Ectodermal cell (in vitro differentiated cells): ENCODE results near the gene KAT7.

ENCODE experiments used
- H3K27ac ChIP-seq: 2 replicates; pipeline ENCODE4 v1.7.0; 2013; ENCODE audit warnings: mild to moderate bottlenecking, low read depth, low read length; ENCODE audit not compliant: insufficient read depth, poor library complexity, severe bottlenecking
- H3K27me3 ChIP-seq: 2 replicates; pipeline ENCODE4 v1.7.0; 2013; ENCODE audit warnings: mild to moderate bottlenecking, low read length; ENCODE audit not compliant: insufficient read depth, control insufficient read depth, poor library complexity, severe bottlenecking
- H3K36me3 ChIP-seq: one replicate; pipeline ENCODE4 v1.7.0; 2013; ENCODE audit warnings: low read length; ENCODE audit not compliant: control insufficient read depth, insufficient read depth
- H3K4me1 ChIP-seq: one replicate; pipeline ENCODE4 v1.7.0; 2013; ENCODE audit warnings: low read length; ENCODE audit not compliant: control insufficient read depth, insufficient read depth
- H3K4me3 ChIP-seq: 2 replicates; pipeline ENCODE4 v1.7.0; 2013; ENCODE audit warnings: low read depth, low read length, control low read depth; ENCODE audit not compliant: insufficient read depth
- H3K9me3 ChIP-seq: 2 replicates; pipeline ENCODE4 v1.7.0; 2013; ENCODE audit warnings: mild to moderate bottlenecking, low read length, moderate library complexity; ENCODE audit not compliant: control insufficient read depth
- WGBS, 2 experiments: methylation state at CpG; one replicate each; pipeline ENCODE4 v1.1.7; 2013; ENCODE audit warnings: missing lambda C conversion rate in 2 of 2; 5-methylcytosine and 5-hydroxymethylcytosine counted together

KAT7 gene

DNA sequence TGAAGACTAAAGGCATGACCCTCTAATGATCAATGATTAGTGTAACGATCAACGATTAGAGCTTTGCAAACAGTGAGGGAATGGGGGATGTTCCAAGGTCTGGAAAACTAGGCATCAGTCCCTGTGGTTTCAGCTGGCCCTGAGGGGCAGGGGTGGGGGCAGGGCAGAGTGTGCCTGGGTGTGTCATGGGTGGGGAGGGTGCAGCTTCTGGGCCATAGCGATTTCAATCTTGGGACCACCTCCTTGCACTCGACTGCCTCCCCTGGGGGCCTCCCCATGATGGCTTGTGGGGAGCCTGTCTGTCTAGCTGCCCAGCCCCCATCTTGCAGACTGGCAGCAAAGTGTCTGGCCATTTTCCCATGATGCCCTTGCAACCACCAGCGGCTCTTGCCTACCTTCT, 51.0 kb downstream of the KAT7 start:
- no peaks in the 10 kb centered on the region for H3K4me1 ChIP-seq
- H3K27me3 ChIP-seq: no peaks in the 10 kb centered on the region
- no peak overlapping the region for H3K4me3 ChIP-seq
- H3K36me3 ChIP-seq: no peaks in the 10 kb centered on the region
- H3K9me3 ChIP-seq: no peaks in the 10 kb centered on the region
- H3K27ac ChIP-seq: no peak overlapping the region
- 89 to 90% methylated on average over 5 of the region's 5 CpGs for WGBS, 2 experiments

DNA sequence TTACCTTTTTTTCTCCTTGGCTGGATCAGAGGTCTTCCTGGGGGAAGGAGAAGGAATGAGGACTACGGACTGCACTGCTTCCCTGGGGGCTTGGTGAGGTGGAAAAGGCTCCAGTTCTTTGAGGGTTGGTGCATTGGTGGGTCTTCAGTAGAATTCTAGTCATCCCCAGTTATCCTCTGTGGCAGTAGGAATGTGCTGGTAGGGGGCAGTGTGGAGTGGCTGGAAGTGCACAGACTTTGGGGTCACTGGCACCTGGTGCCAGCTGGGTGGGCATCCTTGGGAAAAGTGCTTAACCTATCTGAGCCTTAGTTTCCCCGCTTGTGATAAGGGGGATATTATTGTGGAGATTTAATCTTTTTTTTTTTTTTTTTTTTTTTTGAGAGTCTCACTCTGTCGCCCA, 53.1 kb downstream of the KAT7 start:
- no peaks in the 10 kb centered on the region for H3K9me3 ChIP-seq
- no peaks in the 10 kb centered on the region for H3K36me3 ChIP-seq
- WGBS, 2 experiments: 93 to 100% methylated on average over 2 of the region's 3 CpGs
- H3K27ac ChIP-seq: no peak overlapping the region
- H3K4me3 ChIP-seq: no peak overlapping the region
- H3K4me1 ChIP-seq: no peaks in the 10 kb centered on the region
- no peaks in the 10 kb centered on the region for H3K27me3 ChIP-seq

DNA sequence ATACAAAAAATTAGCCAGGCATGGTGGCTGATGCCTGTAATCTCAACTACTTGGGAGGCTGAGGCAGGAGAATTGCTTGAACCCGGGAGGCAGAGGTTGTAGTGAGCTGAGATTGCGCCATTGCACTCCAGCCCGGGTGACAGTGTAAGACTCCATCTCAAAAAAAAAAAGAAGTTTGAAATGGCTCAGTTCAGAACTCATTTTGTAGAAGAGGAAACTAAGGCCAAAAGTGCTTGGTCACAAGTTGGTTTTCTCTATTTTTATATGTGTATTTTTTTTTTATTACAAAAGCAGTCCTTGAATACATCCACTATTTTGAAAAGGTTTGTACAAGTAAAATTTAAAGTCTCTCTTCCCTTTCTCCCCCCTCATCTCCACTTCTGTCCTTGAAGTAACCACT, 53.9 kb downstream of the KAT7 start:
- 92 to 97% methylated on average over 3 of the region's 3 CpGs for WGBS, 2 experiments
- Histone ChIP-seq H3K36me3 (no peaks in the 10 kb centered on the region), H3K27me3 (no peaks in the 10 kb centered on the region), H3K9me3 (no peaks in the 10 kb centered on the region), H3K4me3 (no peak overlapping the region), H3K4me1 (peaks cover 4% of the 10 kb centered on the region), H3K27ac (no peak overlapping the region)

DNA sequence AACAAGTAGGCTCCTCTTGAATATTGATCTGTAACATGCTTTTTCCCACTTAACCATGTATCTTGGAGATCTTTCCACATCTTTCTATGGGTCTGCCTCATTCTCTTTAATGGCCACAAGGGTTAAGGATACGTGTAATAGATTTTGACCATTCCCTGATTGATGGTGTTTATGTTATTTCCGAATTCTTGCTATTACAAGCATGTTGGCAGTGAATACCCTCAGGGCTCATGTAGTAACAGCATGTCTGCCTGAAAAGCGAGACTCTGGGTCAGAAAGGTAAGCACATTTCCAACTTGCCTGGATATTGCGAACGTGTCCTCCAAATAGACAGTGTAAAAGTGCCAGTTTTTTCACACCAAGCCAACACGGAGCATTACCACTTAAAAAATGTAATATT, 54.4 kb downstream of the KAT7 start:
- Histone ChIP-seq H3K36me3 (no peaks in the 10 kb centered on the region), H3K4me3 (no peak overlapping the region), H3K27me3 (no peaks in the 10 kb centered on the region), H3K4me1 (peaks cover 6% of the 10 kb centered on the region), H3K27ac (no peak overlapping the region), H3K9me3 (no peaks in the 10 kb centered on the region)
- WGBS, 2 experiments: 92 to 95% methylated on average over 5 to 6 of the region's 6 CpGs

DNA sequence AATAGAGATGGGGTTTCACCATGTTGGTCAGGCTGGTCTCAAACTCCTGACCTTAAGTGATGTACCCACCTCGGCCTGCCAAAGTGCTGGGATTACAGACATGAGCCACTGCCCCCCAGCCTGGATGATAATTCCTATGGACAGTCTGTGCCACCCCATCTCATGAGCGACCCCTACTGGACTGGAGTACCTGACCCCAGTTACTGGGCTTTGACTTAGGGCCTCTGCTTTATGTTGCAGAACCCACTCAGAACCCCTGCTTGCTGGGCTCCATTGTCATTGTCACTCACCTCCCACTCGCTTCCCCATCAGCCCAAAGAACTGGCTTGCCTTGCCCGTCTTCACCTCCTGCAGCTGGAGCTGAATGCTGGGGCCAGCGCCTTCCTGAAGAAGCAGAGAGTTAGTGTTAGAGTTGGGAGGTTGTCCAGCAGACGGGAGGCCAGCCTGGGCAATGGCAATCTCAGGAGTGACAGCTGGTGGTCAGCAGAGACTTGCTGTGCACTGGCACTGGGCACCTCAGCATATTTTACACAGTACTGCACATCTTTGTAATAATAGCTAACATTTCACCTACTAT, 55.4 kb downstream of the KAT7 start:
- H3K27ac ChIP-seq: no peak overlapping the region
- H3K36me3 ChIP-seq: no peaks in the 10 kb centered on the region
- H3K4me3 ChIP-seq: no peak overlapping the region
- peaks cover 10% of the 10 kb centered on the region for H3K4me1 ChIP-seq
- WGBS, 2 experiments: 73 to 83% methylated on average over 6 of the region's 6 CpGs
- no peaks in the 10 kb centered on the region for H3K9me3 ChIP-seq
- no peaks in the 10 kb centered on the region for H3K27me3 ChIP-seq

DNA sequence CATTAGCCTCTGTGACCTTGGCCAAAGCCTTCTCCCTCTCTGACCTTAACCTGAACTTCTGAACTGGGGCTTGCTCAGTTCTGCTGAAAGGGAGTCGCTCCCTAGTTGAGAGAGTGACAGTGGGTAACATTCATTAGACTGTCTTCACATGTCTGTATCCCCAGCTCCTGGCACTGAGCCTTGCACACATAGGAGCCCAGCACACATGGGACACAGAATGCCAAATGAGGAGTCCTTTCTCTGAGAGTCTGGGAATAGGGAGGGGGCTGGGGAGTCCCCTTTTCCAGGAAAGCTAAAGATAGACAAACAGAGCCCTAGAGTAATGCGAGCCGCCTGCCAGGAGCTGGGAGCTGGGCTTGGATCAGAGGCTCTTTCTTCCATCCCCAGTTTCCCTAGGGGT, 56.8 kb downstream of the KAT7 start:
- Histone ChIP-seq H3K27ac (no peak overlapping the region), H3K9me3 (no peaks in the 10 kb centered on the region), H3K36me3 (no peaks in the 10 kb centered on the region), H3K4me3 (no peak overlapping the region), H3K27me3 (peaks cover 13% of the 10 kb centered on the region), H3K4me1 (peaks cover 11% of the 10 kb centered on the region)
- 87 to 93% methylated on average over 3 of the region's 3 CpGs for WGBS, 2 experiments

DNA sequence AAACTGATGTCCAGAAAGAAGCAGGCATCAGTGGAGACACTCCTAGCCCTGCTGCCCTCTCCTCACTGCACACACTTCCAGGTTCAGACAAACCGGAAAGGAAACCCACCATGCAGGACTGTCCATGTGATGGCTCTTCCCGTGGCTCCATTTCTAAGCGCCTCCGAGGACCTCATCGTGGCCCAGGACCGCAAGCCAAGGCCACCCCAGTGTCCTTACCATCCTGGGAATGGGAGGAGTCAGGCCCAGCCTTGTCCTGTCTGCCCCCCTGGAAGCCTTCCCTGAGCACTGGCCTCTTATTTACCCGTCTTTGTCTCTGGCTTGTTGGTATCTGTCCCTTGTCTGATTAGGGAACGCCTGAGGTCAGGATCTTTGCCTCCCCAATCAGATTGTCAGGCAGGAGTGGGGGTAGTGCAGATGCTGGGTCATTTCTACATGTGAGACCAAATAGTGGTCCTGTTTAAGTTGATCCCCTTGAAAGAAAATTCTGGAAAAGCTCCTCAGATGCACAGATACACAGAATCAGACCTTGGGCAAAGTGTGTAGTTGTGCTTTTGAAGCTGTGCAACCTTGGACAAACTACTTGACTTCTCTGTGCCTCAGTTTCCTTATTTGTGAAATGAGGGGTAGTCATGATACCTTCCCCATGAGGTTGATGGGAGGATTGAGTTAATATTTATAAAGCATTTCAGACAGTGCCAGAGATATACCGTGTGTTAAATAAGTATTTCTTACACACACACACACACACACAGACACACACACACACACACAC, 58.6 kb downstream of the KAT7 start:
- WGBS, 2 experiments: 80 to 81% methylated on average over 9 of the region's 9 CpGs
- Histone ChIP-seq H3K36me3 (no peaks in the 10 kb centered on the region), H3K4me3 (no peak overlapping the region), H3K27ac (no peak overlapping the region), H3K9me3 (no peaks in the 10 kb centered on the region), H3K4me1 (peaks cover 16% of the 10 kb centered on the region), H3K27me3 (peaks cover 31% of the 10 kb centered on the region)

DNA sequence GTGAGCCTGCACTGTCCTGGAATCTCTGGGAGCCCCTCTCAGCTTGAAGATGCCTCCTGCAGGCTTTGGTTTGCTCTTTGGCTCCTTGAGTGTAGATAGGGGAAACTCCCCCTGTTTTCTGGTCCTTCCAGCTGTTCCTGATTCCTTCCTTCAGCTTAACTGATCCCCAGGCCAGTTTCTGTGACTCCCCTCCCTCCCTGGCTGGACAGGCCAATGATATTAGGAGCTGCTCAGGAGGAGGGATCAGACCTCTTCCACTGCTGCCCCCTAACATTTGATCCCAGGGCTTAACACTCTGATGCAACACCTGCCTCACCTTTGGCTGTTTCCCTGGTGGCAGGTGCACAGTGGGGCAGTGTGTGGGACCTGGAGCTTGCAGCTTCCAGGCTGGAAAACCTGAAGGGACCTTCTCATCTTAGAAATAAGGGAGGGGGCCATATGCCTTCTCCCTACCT, 59.6 kb downstream of the KAT7 start, which contains the start of gene TAC4:
TSS of gene TAC4 (minus strand) at position 51 of the 455 bp plus-strand sequence. CDS start 52 bp downstream, outside the sequence.
- peaks cover 37% of the 10 kb centered on the region for H3K27me3 ChIP-seq
- H3K36me3 ChIP-seq: no peaks in the 10 kb centered on the region
- H3K27ac ChIP-seq: no peak within 1 kb of the TSS
- no peaks in the 10 kb centered on the region for H3K9me3 ChIP-seq
- peaks cover 16% of the 10 kb centered on the region for H3K4me1 ChIP-seq
- no peak within 1 kb of the TSS for H3K4me3 ChIP-seq

DNA sequence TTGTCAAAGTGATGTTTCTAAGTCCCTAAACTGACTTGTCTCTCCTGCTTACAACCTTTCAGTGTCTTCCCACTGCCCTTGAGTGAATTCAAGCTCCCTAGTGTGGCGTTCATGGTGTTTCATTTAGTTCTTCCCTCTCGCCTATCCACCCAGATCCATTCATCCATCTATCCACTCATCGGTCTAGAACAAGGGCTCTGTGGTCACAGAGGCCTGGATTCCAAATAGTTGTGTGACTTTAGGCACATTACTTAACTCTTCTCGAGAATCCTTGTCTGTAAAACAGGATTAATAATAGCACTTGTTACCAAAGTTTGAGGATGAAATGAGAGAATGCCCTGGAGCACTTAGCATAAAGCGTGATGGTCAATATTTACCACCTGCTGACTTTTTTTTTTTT, 60.3 kb downstream of the KAT7 start:
- H3K4me1 ChIP-seq: peaks cover 16% of the 10 kb centered on the region
- H3K36me3 ChIP-seq: no peaks in the 10 kb centered on the region
- H3K27ac ChIP-seq: no peak overlapping the region
- H3K9me3 ChIP-seq: no peaks in the 10 kb centered on the region
- no peak overlapping the region for H3K4me3 ChIP-seq
- H3K27me3 ChIP-seq: peaks cover 44% of the 10 kb centered on the region
- WGBS, 2 experiments: 95 to 96% methylated on average over 5 of the region's 5 CpGs

DNA sequence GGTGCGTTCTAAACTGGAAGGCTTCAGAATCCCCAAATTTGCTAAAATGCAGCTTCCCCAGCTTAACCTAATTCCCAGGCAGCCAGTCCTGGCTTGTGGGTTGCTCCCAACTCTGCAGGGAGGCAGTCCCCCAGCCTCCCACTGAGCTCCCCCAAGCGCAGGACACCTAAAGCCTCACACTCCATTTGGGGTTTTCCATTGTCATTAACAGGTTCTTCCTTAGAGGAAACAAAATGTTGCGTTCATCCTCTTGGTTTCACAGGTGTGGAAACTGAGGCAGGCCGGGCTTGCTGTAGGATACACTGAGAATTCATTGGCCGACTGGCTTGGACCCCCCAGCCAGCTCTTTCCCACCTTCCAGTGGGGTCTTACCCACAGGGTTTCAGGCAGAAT, 61.7 kb downstream of the KAT7 start:
- H3K27ac ChIP-seq: no peak overlapping the region
- WGBS, 2 experiments: 78 to 81% methylated on average over 5 of the region's 5 CpGs
- H3K27me3 ChIP-seq: peaks cover 46% of the 10 kb centered on the region
- H3K4me3 ChIP-seq: no peak overlapping the region
- peaks cover 16% of the 10 kb centered on the region for H3K4me1 ChIP-seq
- no peaks in the 10 kb centered on the region for H3K36me3 ChIP-seq
- no peaks in the 10 kb centered on the region for H3K9me3 ChIP-seq
